GM19099 (cell line): ENCODE data around the gene JAM2.

Experiments
- POLR2A ChIP-seq: IDR thresholded peaks from 3 replicates; pipeline ENCODE4 v1.6.1; 2011; ENCODE audit warnings: low read depth; ENCODE audit not compliant: insufficient read length; ENCODE audit errors: extremely low read depth

Gene JAM2

GRCh38 chr21:25735646-25736597 lies 96.9 kb downstream of the JAM2 start:
- no peak for TF ChIP-seq POLR2A

GRCh38 chr21:25737421-25737820 lies 98.4 kb downstream of the JAM2 start:
- TF ChIP-seq POLR2A: no peak

GRCh38 chr21:25742900-25743299 lies 103.8 kb downstream of the JAM2 start:
- no peak for TF ChIP-seq POLR2A

- no peak for TF ChIP-seq POLR2A
Measured at GRCh38 chr21:25744854-25745253, 105.8 kb downstream of the JAM2 start.

- no peak for TF ChIP-seq POLR2A
Measured at GRCh38 chr21:25750085-25750484, 111.0 kb downstream of the JAM2 start.

- TF ChIP-seq POLR2A: no peak
Measured at GRCh38 chr21:25752416-25752815, 113.4 kb downstream of the JAM2 start.

GRCh38 chr21:25756190-25756932 lies 117.3 kb downstream of the JAM2 start:
- TF ChIP-seq POLR2A: no peak

- TF ChIP-seq POLR2A: no peak
Measured at GRCh38 chr21:25757531-25757930, 118.5 kb downstream of the JAM2 start.

GRCh38 chr21:25759573-25759972 lies 120.5 kb downstream of the JAM2 start:
- no peak for TF ChIP-seq POLR2A

GRCh38 chr21:25760061-25760460 lies 121.0 kb downstream of the JAM2 start:
- TF ChIP-seq POLR2A: no peak

GRCh38 chr21:25760677-25761076 lies 121.6 kb downstream of the JAM2 start:
- TF ChIP-seq POLR2A: no peak

- no peak for TF ChIP-seq POLR2A
Measured at GRCh38 chr21:25764065-25764464, 125.0 kb downstream of the JAM2 start.
